HG03378 (cell line): ENCODE measurements around the gene CBFA2T2.
"Not testable (repeated sequence)": the region's sequence is repeated elsewhere in the genome, so short reads cannot be mapped to it uniquely, and the experiment has no call there.

ENCODE experiments used
- ATAC-seq: cut with Tn5 transposase; IDR thresholded peaks from one replicate; pipeline ENCODE4 v1.9.1; 2021; ENCODE audit warnings: mild to moderate bottlenecking, moderate library complexity; ENCODE audit not compliant: unreplicated experiment

CBFA2T2 gene

DNA sequence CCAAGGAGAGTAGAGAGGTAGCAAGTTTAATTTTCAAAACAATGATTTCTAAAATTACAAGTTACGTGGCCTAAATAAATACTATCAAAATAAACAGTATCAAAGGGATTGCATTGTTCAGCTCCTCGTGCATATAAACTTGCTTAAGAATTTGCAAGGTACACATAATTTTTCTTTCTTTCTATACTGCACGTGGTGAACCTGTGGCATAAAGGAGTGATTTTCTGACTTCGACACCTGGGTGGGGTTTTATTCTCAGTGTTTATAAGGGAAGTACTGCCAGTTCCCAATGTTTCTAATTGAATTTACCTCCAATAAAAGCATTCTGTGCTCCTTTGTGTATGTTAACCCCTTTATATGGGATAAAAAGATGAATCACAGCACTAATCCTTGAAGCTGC lies 122.1 kb downstream of the CBFA2T2 start:
- no peak for ATAC-seq

DNA sequence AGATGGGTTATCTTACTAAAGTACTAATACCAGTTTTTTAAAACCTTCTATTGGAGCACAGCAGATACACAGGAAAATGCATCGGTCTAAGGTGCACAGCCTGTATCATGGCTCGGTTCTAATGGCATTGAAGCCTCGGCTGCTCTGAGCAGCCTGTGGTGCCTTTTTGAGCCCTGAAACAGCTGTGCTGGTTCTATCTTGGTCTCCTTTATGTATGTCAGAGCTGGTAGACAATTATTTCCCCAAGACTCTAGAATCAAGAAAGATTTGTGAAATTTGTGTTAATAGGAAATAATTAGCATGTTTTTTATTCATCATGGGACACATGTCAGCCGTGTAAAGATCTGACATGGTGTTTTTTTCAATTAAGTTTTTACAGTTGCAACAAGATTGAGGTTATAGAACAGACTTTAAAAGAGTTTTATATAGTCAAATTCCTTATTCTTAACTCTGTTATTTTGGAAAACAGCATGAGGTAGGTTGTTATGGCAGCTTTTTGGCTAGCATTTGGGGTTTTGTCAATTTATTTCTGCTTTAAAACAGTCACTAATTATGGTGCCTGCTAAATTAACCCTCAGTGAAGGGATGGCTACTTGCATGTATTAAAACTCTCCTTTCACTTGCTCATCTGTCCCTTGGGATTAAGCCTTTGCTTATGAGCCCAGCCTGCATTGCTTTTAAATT lies 132.0 kb downstream of the CBFA2T2 start:
- no peak for ATAC-seq

DNA sequence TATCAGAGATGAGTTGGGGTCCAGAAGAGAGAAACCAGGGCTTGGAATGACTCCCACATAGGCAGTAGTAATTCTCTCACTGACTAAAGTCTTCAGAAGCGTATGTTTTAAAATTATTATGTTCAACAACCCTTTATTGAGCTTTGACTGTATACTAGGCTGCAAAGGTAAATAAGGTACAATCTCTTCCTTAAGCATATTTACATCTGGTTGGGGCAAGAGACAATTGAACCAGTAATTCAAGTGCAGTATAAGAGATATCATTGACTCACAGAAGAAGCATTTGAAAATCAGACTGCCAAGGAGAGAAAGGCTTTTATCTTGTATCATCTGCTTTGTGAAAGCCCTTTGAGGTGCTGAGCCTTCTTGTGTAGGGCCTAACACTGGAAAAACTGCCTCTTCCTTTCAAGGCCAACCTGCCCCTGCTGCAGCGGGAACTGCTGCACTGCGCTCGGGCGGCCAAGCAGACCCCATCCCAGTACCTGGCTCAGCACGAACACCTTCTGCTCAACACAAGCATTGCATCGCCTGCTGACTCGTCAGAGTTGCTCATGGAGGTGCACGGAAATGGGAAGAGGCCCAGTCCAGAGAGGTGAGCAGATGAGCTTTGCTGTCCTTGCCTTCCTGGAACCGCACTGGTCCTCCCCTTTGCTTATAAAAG lies 132.9 kb downstream of the CBFA2T2 start:
- ATAC-seq = no peak

DNA sequence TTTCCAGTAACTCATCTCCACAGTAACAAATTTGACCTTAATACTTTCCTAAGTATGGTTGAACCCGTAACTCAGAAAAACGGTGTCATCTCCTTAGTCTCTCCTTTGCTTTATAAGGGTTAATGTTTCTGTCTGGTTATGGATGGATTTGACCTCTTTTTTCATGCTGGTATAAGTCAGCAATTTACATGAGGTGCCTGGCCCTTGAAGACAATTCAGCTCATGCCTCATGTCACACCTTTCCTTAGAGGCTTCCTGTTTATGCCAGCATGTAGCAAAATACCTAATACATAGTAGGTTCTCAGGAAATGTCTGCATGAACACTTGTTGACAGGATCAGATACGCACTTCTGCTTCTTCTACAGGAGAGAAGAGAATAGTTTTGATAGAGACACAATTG lies 134.5 kb downstream of the CBFA2T2 start:
- no peak for ATAC-seq

DNA sequence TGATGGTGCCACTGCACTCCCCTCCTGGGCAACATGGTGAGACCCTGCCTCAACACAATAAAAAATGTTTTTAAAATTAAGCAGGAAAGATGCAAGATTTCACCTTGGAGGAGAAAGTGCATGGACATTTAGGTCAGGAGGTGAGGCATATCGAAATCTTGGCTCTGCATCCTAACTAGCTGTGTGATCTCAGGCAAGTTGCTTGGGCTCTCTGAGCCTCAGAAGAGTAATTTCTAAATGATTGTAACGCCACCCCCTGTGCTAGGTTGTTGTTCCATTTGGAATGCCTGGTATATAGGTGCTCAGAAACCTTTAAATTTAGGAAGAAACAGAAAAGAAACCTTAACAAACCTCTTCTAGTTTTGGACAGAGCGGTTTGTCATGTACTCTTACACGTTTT lies 136.3 kb downstream of the CBFA2T2 start:
- ATAC-seq = no peak

DNA sequence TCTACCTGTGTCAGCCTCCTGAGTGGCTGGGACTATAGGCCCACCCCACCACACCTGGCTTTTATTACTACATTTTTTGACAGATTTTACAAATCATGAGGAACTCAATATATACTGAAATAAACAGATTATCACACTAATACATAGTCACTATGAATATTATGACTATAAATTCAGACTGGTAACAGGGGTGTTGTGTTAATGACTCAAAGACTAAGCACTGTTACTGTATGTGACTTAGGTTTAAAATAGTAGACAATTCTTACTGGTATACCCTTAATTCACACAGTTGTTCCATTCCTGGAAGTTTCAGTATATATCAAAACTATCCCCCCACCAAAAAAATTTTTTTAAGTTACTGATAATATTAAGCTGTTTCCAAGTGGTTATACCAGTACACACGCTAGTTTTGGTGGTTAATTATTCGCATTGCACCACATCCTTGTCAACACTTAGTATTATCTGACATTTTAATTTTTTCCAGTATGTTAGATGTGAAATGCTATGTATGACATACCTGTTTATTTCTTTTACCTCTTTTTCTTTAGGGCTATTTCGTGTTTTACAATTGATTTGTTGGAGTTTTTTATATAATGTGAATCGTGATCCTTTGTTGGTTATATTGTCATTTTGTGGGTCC lies 137.8 kb downstream of the CBFA2T2 start:
- no peak for ATAC-seq

DNA sequence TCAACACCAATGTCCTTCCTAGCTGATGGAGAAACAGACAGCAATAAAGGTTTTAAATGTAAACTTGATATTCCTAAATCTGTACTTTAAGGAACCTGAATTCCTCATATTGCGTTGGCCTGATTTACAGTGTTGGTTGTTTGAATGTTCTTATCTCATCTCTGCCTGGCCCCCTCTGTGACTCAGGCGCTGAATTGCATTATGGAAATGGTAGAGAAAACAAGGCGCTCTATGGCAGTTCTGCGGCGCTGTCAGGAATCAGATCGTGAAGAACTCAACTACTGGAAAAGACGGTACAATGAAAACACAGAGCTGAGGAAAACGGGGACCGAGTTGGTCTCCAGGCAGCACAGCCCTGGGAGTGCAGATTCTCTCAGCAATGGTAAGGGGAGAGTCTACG lies 139.6 kb downstream of the CBFA2T2 start:
- ATAC-seq = no peak

DNA sequence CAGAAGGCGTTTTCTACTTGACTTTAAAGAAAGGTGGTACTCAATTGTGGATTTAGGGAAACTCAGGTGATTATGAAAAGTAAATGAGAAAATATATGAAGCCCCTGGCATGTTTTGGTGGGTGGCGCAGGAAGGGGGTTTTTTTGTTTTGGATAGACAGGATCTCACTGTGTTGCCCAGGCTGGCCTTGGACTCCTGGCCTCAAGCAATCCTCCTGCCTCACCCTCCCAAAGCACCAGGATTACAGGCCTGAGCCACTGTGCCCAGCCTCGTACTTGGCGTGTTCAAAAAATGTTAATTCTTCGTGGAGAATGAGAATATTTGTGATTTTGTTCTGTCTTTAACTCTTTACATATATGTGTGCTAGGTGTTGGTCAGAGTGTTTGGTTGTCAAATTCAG lies 140.1 kb downstream of the CBFA2T2 start:
- ATAC-seq = no peak

DNA sequence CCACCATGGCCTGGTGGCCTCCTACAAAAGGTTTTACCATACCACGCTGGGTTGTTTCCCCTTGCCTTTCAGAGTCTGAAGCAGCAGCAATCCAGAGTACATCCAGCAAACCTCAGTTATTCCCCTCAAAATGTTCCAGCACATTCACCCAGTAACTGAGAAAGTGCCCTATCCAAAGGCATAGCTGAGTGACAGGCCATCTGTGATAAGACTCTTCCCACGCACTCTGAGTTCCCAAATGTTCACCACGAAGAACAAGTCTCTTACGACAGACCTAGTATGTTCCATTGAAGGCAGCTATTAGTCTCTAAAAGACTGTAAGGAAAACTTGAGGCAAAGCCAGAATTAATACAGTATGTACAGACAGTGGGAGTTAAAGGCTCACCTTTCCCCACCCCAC lies 140.6 kb downstream of the CBFA2T2 start:
- no peak for ATAC-seq

DNA sequence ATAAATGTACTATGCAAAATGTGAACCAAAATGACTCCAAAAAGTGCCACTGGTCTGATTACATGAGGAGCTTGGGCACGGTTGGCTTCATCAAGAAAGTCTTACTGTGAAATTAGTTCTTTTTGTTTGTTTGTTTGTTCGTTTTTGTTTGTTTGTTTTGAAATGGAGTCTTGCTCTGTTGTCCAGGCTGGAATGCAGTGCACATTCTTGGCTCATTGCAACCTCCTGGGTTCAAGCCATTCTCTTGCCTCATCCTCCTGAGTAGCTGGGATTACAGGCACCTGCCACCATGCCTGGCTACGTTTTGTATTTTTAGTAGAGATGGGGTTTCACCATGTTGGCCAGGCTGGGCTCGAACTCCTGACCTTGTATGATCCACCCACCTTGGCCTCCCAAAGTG lies 142.0 kb downstream of the CBFA2T2 start:
- not testable (repeated sequence) for ATAC-seq

DNA sequence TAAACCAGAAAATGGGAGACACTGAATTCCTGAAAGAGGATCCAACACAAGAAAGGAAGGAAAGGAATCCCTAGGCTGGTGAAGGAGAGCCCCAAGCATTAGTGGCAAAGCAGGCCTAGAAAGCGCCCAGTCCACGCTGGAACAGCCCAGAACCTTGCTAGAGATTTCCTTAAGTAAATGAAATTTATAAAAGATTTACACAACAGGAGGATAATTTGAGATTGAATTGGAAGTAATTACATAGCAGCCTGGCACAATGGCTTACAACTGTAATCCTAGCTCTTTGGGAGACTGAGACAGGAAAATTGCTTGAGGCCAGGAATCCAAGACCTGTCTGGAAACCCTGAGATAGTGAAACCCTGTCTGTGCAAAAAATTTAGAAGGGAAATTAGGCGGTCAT lies 145.4 kb downstream of the CBFA2T2 start:
- ATAC-seq = no peak

DNA sequence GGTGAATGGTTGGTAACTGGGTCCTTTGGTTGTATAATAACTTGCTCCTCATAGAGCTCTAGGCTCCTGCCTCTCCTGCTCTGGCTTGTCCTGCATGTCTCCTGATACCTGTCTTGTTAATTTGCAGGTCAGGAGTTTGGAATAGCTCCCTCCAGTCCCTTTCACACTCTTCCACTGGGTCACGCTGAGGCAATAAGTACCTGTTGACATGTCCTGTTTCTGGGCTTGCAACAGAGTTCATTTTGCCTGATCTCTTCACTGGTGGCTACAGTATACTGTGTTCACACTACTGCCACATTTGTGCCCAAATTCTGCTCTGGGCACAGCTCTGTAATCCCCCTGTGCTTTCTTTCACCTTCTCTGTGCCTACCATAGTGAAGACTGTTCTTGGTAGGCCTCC lies 146.9 kb downstream of the CBFA2T2 start:
- no peak for ATAC-seq

DNA sequence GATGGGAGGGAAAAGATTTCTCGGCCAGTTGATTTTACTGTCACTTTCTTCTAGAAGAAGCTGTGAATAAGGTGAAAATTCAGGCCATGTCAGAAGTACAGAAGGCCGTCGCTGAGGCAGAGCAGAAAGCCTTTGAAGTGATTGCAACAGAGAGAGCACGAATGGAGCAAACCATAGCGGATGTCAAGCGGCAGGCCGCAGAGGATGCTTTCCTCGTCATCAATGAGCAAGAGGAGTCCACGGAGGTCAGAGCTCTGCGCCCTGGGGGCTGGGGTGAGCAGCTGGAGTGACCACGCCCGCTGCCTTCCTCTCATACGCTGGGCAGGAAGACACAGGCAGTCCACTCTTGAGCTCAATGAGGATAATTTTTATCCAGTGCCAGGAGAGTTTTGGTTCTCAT lies 150.4 kb downstream of the CBFA2T2 start:
- ATAC-seq = no peak

DNA sequence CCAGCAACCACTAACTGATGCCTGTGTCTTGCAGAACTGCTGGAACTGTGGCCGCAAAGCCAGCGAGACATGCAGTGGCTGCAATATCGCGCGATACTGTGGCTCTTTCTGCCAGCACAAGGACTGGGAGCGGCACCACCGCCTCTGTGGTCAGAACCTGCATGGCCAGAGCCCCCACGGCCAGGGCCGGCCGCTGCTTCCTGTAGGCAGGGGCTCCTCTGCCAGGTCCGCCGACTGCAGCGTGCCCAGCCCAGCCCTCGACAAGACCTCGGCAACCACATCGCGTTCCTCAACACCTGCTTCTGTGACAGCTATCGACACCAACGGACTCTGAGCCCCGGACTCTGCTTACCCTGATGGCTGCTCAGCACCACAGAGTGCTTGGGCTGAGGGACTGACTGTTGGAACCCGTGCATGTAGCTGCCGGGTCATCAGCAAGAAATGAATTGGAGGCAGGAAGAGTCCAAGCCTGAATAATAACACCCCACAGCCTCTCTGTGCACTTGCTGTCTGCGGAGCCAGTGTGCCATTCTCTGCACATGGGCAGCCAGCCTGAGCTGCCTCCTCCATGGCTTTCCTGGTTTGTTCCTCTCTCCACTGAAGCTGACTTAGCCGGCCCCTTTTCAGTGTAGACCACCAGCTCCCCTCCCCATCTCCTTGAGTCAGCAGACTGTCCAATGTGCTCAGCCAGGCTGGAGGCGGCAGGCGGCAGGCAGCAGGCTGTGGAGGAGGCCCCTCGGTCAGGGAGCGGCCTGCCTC lies 154.6 kb downstream of the CBFA2T2 start:
- ATAC-seq = no peak

DNA sequence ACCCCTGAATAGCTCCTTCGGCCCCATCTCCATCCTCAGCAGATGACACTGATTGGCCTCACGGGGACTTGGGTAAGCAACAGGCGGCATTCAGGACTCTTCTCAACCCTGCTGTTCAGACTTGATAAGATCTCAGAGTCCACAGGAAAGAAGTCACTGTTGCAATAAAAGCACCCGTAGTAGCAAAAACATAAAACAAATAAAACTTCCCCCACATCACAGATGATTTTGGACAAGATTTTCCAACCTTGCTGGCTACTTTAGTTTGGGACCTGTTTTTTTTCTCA lies 155.1 kb downstream of the CBFA2T2 start:
- no peak for ATAC-seq

DNA sequence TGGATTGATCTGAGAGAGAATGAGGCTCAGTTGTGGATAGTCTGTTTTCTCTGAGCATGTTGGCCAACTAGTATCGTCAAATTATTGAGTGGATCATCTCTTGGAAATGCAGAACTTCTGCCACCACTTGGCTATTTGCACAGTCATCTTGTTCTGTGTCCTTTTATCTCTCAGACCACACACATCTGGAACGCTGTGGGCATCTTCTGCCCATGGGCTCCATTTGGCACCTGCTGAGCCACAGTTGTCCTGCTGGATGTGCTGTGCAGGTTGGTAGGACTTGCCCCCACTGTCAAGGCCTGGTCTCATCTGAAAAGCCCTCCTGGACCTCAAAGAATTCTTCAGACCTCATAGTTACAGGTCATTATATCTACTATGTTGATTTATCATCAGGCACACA lies 155.5 kb downstream of the CBFA2T2 start:
- ATAC-seq = no peak

DNA sequence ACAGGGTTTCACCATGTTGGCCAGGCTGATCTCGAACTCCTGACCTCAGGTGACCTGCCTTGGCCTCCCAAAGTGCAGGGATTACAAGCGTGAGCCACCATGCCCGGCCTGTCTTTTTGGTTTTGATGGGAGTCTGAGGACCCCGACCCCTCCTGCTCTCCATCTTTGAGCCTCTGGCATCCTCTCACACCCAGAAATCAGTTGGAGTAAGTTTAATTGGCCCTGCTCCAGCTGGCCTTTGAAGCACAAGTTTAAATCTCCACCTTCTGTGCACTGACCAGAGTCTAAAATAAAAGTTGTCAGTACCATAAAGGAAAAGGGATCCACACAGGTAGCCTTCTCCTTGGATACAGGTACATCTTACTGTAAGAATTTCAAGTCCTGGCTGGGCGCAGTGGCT lies 156.3 kb downstream of the CBFA2T2 start:
- ATAC-seq = no peak

DNA sequence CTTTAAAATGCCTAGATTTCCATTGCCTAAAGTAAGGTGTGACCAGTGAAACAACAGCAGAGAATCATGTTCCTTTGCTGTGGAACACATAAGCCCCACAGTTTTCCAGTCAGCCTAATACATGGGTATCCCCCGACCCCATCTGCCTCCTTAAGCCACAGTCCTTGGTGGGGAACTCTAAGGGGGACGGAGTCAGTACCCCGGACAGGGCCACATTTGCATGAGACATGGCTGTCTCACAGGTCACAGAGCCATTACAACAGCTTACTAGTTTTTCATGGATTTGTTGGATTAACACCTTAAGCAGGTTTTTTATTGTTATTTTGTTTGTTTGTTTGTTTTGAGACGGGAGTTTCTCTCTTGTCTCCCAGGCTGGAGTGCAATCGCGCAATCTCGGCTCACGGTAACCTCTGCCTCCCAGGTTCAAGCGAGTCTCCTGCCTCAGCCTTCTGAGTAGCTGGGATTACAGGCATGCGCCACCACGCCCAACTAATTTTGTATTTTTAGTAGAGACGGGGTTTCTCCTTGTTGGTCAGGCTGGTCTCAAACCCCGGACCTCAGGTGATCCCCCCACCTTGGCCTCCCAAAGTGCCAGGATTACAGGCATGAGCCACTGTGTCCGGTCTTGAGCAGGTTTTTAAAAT lies 157.2 kb downstream of the CBFA2T2 start:
- ATAC-seq = not testable (repeated sequence)

DNA sequence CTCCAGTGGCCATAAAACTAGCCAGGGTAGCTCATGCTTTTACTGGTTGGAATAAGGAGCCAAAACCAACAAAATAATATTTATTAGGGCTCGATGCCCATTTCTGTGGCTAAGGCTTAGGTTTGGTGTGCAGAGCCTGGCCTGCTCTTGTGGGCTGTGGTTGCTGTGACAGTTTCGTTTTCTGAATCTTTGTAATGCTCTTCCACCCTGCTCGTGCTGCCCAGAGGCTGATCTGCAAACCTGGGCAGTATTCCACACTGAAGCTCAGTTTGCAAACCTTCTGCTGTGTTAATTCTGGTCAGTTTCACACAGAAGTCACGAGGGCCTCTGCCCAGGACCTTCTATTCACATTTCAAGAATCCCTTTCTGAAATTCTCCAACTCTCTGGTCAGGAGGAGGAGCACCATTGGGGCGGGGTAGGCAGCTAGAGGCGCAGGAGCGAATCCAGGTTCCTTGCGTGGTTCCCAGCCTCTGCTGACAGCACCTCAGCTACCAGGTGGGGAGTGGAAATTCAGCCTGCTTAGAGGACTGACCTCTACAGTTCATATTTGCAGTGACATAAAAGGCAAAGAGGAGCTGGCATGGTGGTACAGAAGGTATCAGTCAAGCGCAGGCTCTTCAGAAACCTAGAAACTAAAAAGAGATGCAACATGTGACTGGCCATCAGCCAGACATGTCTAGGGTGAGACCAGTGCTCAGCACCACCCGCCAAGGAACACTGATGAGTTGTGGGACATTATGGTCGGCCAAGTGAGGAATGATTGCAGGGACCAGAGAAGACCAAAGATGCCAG lies 157.9 kb downstream of the CBFA2T2 start:
- ATAC-seq = no peak

DNA sequence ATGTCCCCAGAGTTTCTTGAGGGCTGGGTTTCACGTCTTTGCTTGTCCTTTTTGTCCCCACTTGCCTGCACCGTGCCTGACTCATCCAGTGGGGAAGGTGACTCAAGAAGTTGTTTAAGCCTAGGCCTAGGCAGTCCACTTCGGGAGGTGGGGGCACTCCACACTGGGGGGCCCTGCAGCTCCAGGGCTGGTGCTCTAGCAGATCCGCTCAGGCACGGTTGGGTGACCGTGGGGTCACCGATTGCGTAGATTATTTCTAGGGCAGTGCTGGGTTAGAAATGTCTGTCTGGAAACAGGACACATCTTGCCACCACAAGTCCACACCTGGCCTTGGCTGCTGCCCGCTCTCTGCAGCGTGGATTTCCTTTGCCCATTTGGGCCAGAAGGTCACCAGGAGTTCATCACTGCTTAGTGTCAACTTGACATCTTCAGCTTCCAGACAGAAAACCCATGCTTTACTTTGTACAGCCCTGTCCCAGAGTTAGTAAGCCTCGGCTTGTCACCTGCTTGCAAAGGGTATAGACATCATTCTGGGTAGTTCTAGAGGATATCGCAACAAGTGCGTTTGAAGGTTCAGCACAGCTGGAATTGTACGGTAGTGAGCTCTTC lies 158.6 kb downstream of the CBFA2T2 start:
- ATAC-seq = no peak
